ENCODE results near the gene KRTAP5-11.
"Not testable (repeated sequence)": the region's sequence is repeated elsewhere in the genome, so short reads cannot be mapped to it uniquely, and the experiment has no call there.

Gene KRTAP5-11

DNA sequence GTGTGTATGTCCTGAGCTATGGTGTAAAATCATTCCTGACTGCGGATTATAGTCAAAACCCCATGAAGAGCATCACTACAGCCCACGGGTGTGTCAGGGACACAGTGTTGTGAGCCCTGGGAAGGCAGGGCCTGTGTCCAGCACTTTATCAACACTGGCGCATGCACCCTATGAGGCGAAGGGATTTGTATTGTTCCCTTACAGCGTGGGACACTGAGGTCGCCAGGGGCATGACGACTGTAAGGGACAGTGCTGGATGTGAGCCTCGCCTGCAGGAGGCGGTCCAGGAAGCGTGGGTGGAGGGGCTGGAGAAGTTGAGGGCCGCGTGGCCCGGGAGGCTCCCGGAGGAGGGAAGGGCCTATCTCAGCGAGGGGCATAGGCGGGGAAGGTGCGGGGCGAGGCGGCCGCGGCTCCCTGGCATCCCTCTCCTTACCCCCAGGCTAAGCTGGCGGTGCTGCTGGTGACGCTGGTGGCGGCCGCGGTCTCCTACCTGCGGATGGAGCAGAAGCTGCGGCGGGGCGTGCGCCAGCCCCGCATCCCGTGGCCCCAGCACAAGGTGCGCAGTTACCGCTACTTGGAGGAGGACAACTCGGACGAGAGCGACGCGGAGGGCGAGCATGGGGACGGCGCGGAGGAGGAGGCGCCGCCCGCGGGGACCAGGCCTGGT lies 24.3 kb upstream of the KRTAP5-11 start:
- not testable (repeated sequence) for H3K4me3 ChIP-seq (ENCODE audit: low read length); H3K27me3 ChIP-seq (ENCODE audit: control insufficient read depth, insufficient read depth, low read length)

GRCh38 chr11:71604798-71605488 lies 22.3 kb upstream of the KRTAP5-11 start:
- not testable (repeated sequence) for H3K9me3 ChIP-seq (ENCODE audit: control insufficient read depth, low read length); H3K36me3 ChIP-seq (ENCODE audit: control insufficient read depth, insufficient read depth, low read length); H3K4me3 ChIP-seq (ENCODE audit: low read length); H3K9ac ChIP-seq (ENCODE audit: low read length); H3K4me1 ChIP-seq (ENCODE audit: control insufficient read depth, insufficient read depth, low read length)
- peaks cover 13% of the 10 kb centered on the region for H3K27me3 ChIP-seq (ENCODE audit: control insufficient read depth, insufficient read depth, low read length)

More for the DNA sequence above, 24.3 kb upstream of the KRTAP5-11 start:
- not testable (repeated sequence) for H3K9me3 ChIP-seq (ENCODE audit: control insufficient read depth, low read length); H3K36me3 ChIP-seq (ENCODE audit: control insufficient read depth, insufficient read depth, low read length); H3K9ac ChIP-seq (ENCODE audit: low read length); H3K4me1 ChIP-seq (ENCODE audit: control insufficient read depth, insufficient read depth, low read length)

GRCh38 chr11:71603221-71603620 lies 20.5 kb upstream of the KRTAP5-11 start:
- not testable (repeated sequence) for H3K4me3 ChIP-seq (ENCODE audit: low read length)
- H3K27me3 ChIP-seq (ENCODE audit: control insufficient read depth, insufficient read depth, low read length) = peaks cover 13% of the 10 kb centered on the region

DNA sequence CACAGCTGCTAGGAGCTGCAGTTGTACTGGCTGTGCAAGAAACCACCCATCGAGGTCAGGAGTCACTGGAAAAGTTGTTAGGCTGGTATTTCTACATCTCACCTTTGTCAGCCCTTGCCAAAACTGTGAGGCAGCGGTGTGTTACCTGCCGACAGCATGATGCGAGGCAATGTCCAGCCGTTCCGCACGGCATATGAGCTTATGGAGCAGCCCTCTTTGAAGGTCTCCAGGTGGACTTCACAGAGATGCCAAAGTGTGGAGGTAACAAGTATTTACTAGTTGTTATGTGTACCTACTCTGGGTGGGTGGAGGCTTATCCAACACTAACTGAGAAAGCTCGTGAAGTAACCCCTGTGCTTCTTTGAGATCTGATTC lies 6.9 kb upstream of the KRTAP5-11 start:
- not testable (repeated sequence) for H3K9me3 ChIP-seq (ENCODE audit: control insufficient read depth, low read length); H3K27me3 ChIP-seq (ENCODE audit: control insufficient read depth, insufficient read depth, low read length); H3K4me1 ChIP-seq (ENCODE audit: control insufficient read depth, insufficient read depth, low read length); H3K36me3 ChIP-seq (ENCODE audit: control insufficient read depth, insufficient read depth, low read length); H3K4me3 ChIP-seq (ENCODE audit: low read length); H3K9ac ChIP-seq (ENCODE audit: low read length)

More at GRCh38 chr11:71603221-71603620, 20.5 kb upstream of the KRTAP5-11 start:
- not testable (repeated sequence) for H3K9me3 ChIP-seq (ENCODE audit: control insufficient read depth, low read length); H3K36me3 ChIP-seq (ENCODE audit: control insufficient read depth, insufficient read depth, low read length); H3K4me1 ChIP-seq (ENCODE audit: control insufficient read depth, insufficient read depth, low read length); H3K9ac ChIP-seq (ENCODE audit: low read length)

GRCh38 chr11:71588822-71589545 lies 6.3 kb upstream of the KRTAP5-11 start:
- not testable (repeated sequence) for H3K9ac ChIP-seq (ENCODE audit: low read length); H3K4me3 ChIP-seq (ENCODE audit: low read length); H3K9me3 ChIP-seq (ENCODE audit: control insufficient read depth, low read length); H3K36me3 ChIP-seq (ENCODE audit: control insufficient read depth, insufficient read depth, low read length); H3K27me3 ChIP-seq (ENCODE audit: control insufficient read depth, insufficient read depth, low read length); H3K4me1 ChIP-seq (ENCODE audit: control insufficient read depth, insufficient read depth, low read length)

GRCh38 chr11:71588314-71588713 lies 5.6 kb upstream of the KRTAP5-11 start:
- H3K9ac ChIP-seq (ENCODE audit: low read length); H3K9me3 ChIP-seq (ENCODE audit: control insufficient read depth, low read length); H3K36me3 ChIP-seq (ENCODE audit: control insufficient read depth, insufficient read depth, low read length); H3K27me3 ChIP-seq (ENCODE audit: control insufficient read depth, insufficient read depth, low read length); H3K4me3 ChIP-seq (ENCODE audit: low read length); H3K4me1 ChIP-seq (ENCODE audit: control insufficient read depth, insufficient read depth, low read length): not testable (repeated sequence)

- not testable (repeated sequence) for H3K36me3 ChIP-seq (ENCODE audit: control insufficient read depth, insufficient read depth, low read length); H3K9ac ChIP-seq (ENCODE audit: low read length); H3K27me3 ChIP-seq (ENCODE audit: control insufficient read depth, insufficient read depth, low read length); H3K9me3 ChIP-seq (ENCODE audit: control insufficient read depth, low read length); H3K4me3 ChIP-seq (ENCODE audit: low read length); H3K4me1 ChIP-seq (ENCODE audit: control insufficient read depth, insufficient read depth, low read length)
Observed at GRCh38 chr11:71585673-71586072, 3.0 kb upstream of the KRTAP5-11 start.

DNA sequence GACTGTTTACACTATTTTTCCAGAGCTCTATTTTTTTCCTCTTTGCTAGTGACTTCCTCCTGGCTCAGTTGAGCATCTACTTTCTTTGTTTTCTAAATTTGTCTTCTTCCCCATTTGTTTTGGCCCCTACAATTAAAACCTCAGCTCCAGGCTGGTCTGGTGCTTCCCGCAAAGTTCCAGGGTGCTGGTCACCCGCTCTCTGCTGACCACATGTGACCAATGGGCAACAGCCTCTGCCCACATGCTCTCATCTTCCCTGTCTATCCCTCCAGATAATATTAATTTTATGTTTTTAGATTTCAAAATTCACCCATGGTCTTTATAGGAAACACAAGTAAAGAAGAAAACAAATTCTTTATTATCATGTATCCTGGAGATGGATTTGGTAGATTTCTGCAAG lies 294 bp upstream of the KRTAP5-11 start:
- not testable (repeated sequence) for H3K36me3 ChIP-seq (ENCODE audit: control insufficient read depth, insufficient read depth, low read length); H3K4me1 ChIP-seq (ENCODE audit: control insufficient read depth, insufficient read depth, low read length); H3K27me3 ChIP-seq (ENCODE audit: control insufficient read depth, insufficient read depth, low read length); H3K9me3 ChIP-seq (ENCODE audit: control insufficient read depth, low read length); H3K4me3 ChIP-seq (ENCODE audit: low read length); H3K9ac ChIP-seq (ENCODE audit: low read length)

- H3K4me1 ChIP-seq (ENCODE audit: control insufficient read depth, insufficient read depth, low read length) = no peaks in the 10 kb centered on the region
- no peak overlapping the region for H3K9ac ChIP-seq (ENCODE audit: low read length)
- no peaks in the 10 kb centered on the region for H3K36me3 ChIP-seq (ENCODE audit: control insufficient read depth, insufficient read depth, low read length)
- no peaks in the 10 kb centered on the region for H3K27me3 ChIP-seq (ENCODE audit: control insufficient read depth, insufficient read depth, low read length)
- H3K4me3 ChIP-seq (ENCODE audit: low read length) = no peak overlapping the region
- no peaks in the 10 kb centered on the region for H3K9me3 ChIP-seq (ENCODE audit: control insufficient read depth, low read length)
Observed at GRCh38 chr11:71581826-71582225, 849 bp downstream of the KRTAP5-11 start.

DNA sequence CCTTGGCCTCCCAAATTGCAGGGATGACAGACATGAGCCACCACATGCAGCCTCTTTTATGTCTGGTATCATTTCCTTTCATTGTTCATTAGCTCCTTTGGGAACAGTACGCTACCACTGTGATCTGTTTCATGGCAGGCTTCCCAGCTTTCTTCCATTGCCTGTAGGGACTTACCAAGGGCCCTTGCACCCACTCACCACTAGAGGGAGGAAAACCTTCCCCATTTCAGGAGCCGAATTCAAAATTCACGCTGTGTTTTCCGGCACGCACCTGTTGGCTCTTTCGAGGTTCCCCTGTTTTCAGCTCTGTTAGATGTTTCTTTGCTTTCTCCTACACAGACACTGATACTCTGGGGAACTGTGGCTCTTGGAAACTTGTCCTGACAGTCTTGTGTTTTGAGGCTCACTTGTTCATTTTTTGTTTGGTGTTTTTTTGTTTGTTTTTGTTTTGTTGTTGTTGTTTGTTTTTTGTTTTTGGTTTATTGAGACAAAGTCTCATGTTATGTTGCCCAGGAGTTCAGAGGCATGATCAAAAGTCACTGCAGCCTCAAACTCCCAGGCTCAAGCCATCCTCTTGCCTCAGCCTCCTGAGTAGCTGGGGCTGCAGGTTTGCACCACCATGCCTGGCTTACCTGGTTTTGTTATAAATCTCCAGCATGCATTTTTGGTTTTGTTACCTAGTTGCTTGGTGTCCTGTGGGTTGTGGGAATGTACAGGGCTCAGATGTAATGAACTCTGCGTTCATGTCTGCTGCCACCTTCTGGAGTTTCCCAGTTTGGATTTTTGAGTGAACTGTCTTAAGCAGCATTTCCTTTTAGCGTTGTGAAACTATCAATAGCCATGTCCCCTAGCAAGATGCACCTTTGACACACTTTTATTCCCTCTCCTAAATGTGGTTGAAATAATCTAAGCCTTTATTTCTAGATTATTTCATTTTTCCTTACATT lies 2.3 kb downstream of the KRTAP5-11 start:
- no peaks in the 10 kb centered on the region for H3K36me3 ChIP-seq (ENCODE audit: control insufficient read depth, insufficient read depth, low read length)
- no peaks in the 10 kb centered on the region for H3K4me1 ChIP-seq (ENCODE audit: control insufficient read depth, insufficient read depth, low read length)
- H3K9ac ChIP-seq (ENCODE audit: low read length) = no peak overlapping the region
- no peak overlapping the region for H3K4me3 ChIP-seq (ENCODE audit: low read length)
- no peaks in the 10 kb centered on the region for H3K9me3 ChIP-seq (ENCODE audit: control insufficient read depth, low read length)
- H3K27me3 ChIP-seq (ENCODE audit: control insufficient read depth, insufficient read depth, low read length) = no peaks in the 10 kb centered on the region

GRCh38 chr11:71579513-71579912 lies 3.2 kb downstream of the KRTAP5-11 start:
- not testable (repeated sequence) for H3K4me3 ChIP-seq (ENCODE audit: low read length); H3K4me1 ChIP-seq (ENCODE audit: control insufficient read depth, insufficient read depth, low read length); H3K36me3 ChIP-seq (ENCODE audit: control insufficient read depth, insufficient read depth, low read length); H3K27me3 ChIP-seq (ENCODE audit: control insufficient read depth, insufficient read depth, low read length); H3K9ac ChIP-seq (ENCODE audit: low read length); H3K9me3 ChIP-seq (ENCODE audit: control insufficient read depth, low read length)
